Keratinocyte (primary cell): ENCODE measurements around the gene SSUH2. TPM values are rescaled to one million over a fixed set of nuclear protein-coding genes. Genes with fewer than 3 reads are reported as not detected.

ENCODE experiments used
- DNase-seq: peaks from one replicate; pipeline ENCODE4 v3.0.0-alpha.2; 2011; ENCODE audit warnings: low read depth, missing footprints, low spot score
- FAIRE-seq: peaks from 2 replicates; lab custom pipeline; 2011; peaks lifted over from hg19 to GRCh38; lab: Jason Lieb, UNC
- H2AFZ ChIP-seq: 2 replicates; pipeline ENCODE4 v1.6.0; 2012; ENCODE audit warnings: low read length, control low read depth, inconsistent platforms; ENCODE audit not compliant: control insufficient read depth
- H3K27ac ChIP-seq: 2 replicates; pipeline ENCODE4 v1.5.1; 2011; ENCODE audit warnings: low read length; ENCODE audit not compliant: control insufficient read depth, insufficient read depth
- H3K27me3 ChIP-seq: 3 replicates; pipeline ENCODE4 v1.6.0; 2011; ENCODE audit warnings: low read length; ENCODE audit not compliant: control insufficient read depth, insufficient read depth; ENCODE audit errors: extremely low read depth
- H3K36me3 ChIP-seq, 2 experiments: 2 replicates in 1 of 2; 3 replicates in 1 of 2; pipeline ENCODE4 v1.5.1; 2011; ENCODE audit warnings: low read length in 2 of 2, mild to moderate bottlenecking in 1 of 2; ENCODE audit not compliant: control insufficient read depth in 2 of 2, insufficient read depth in 2 of 2; ENCODE audit errors: extremely low read depth in 1 of 2
- H3K4me1 ChIP-seq: 3 replicates; pipeline ENCODE4 v1.5.1; 2011; ENCODE audit warnings: low read length; ENCODE audit not compliant: control insufficient read depth, insufficient read depth; ENCODE audit errors: extremely low read depth
- H3K4me2 ChIP-seq: 3 replicates; pipeline ENCODE4 v1.6.0; 2011; ENCODE audit warnings: low read depth, low read length; ENCODE audit not compliant: control insufficient read depth, insufficient read depth; ENCODE audit errors: extremely low read depth
- H3K4me3 ChIP-seq, 3 experiments: fragments of 200-600 bp in 1 of 3; sonication (generic) in 1 of 3; 2 replicates in 2 of 3; 3 replicates in 1 of 3; pipeline ENCODE4 v1.5.1; 2011 to 2016; ENCODE audit warnings: low read length in 3 of 3, mild to moderate bottlenecking in 3 of 3, control low read depth in 2 of 3, inconsistent platforms in 1 of 3, low read depth in 1 of 3, mixed read lengths in 1 of 3, mixed run types in 1 of 3, moderate library complexity in 1 of 3; ENCODE audit not compliant: control insufficient read depth in 2 of 3, insufficient read depth in 2 of 3; ENCODE audit errors: extremely low read depth in 1 of 3
- H3K79me2 ChIP-seq: 2 replicates; pipeline ENCODE4 v1.6.0; 2012; ENCODE audit warnings: low read length; ENCODE audit not compliant: control insufficient read depth, insufficient read depth
- H3K9ac ChIP-seq: 3 replicates; pipeline ENCODE4 v1.6.0; 2011; ENCODE audit warnings: low read length; ENCODE audit not compliant: control insufficient read depth, insufficient read depth; ENCODE audit errors: extremely low read depth
- H3K9me1 ChIP-seq: 3 replicates; pipeline ENCODE4 v1.6.0; 2011; ENCODE audit warnings: low read length; ENCODE audit not compliant: control insufficient read depth, insufficient read depth; ENCODE audit errors: extremely low read depth
- H3K9me3 ChIP-seq: 2 replicates; pipeline ENCODE4 v1.5.1; 2012; ENCODE audit warnings: low read depth, low read length; ENCODE audit not compliant: control insufficient read depth
- H4K20me1 ChIP-seq: 3 replicates; pipeline ENCODE4 v1.6.0; 2011; ENCODE audit warnings: low read length; ENCODE audit not compliant: control insufficient read depth, insufficient read depth; ENCODE audit errors: extremely low read depth
- EZH2 ChIP-seq: IDR thresholded peaks from one replicate; pipeline ENCODE4 v1.6.1; 2012; ENCODE audit warnings: inconsistent platforms, mild to moderate bottlenecking, low read length, moderate library complexity
- dilution Hi-C: fragments of 300-500 bp; cut with MboI; formaldehyde crosslinking; loops from one replicate; pipeline ENCODE4 v1.7.0; 2020; ENCODE audit warnings: low sequenced_read_pairs; ENCODE audit not compliant: extremely low pct_ligation_motif_present
- polyA plus RNA-seq, 5 experiments: library from polyadenylated mRNA; depleted of rRNA in 3 of 5; stranded (reverse) in 3 of 5; stranded (forward) in 1 of 5; unstranded in 1 of 5; fragments of >200 nt; gene quantifications; 1 replicate in 1 of 5; 2 replicates in 3 of 5; 3 replicates in 1 of 5; pipeline versions ENCODE4 v1.2.1 to v1.2.3, GENCODE V29; 2011 to 2012; ENCODE audit warnings: missing spikeins in 2 of 5, low read depth in 1 of 5, low replicate concordance in 1 of 5
- TF ChIP-seq, protein P1 (sequence below), 3 experiments: IDR thresholded peaks in 1 of 3; conservative IDR thresholded peaks in 1 of 3; optimal IDR thresholded peaks in 1 of 3; 2 replicates in 2 of 3; 3 replicates in 1 of 3; pipeline versions ENCODE3 to v1.5.1; 2011; ENCODE audit warnings: low read length in 3 of 3, mild to moderate bottlenecking in 3 of 3, moderate library complexity in 2 of 3, control low read depth in 1 of 3, inconsistent platforms in 1 of 3; ENCODE audit not compliant: insufficient read depth in 2 of 3; ENCODE audit errors: extremely low read depth in 1 of 3

Gene SSUH2
- polyA plus RNA-seq, 1 donor (not counting 4 experiments of a cell fraction or from before 2014, with no cell fraction given): 0.09 TPM

DNA sequence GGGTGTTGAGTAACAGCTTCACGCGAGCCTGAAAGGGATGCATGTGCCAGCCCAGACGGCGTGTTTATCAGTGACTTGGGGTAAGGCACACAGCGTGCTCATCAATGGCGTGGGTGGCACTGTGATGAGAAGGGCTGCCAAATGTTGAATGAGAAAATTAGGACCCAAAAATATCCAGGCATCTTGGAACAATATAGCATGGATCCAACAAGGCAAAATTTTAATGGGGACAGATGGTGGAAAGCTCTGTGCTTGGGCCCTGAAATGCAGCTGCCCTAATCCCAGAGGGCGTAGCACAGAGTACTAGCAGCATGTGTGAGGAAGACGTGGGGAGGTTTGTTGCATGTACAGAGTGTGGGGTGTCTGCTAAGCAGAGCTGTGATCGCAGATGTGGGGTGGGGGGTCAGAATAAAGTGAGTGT lies 48.9 kb downstream of the SSUH2 start:
- H2AFZ ChIP-seq: no peak overlapping the region
- no peaks in the 10 kb centered on the region for H3K79me2 ChIP-seq
- no peak for TF ChIP-seq EZH2
- TF ChIP-seq, protein P1, sequence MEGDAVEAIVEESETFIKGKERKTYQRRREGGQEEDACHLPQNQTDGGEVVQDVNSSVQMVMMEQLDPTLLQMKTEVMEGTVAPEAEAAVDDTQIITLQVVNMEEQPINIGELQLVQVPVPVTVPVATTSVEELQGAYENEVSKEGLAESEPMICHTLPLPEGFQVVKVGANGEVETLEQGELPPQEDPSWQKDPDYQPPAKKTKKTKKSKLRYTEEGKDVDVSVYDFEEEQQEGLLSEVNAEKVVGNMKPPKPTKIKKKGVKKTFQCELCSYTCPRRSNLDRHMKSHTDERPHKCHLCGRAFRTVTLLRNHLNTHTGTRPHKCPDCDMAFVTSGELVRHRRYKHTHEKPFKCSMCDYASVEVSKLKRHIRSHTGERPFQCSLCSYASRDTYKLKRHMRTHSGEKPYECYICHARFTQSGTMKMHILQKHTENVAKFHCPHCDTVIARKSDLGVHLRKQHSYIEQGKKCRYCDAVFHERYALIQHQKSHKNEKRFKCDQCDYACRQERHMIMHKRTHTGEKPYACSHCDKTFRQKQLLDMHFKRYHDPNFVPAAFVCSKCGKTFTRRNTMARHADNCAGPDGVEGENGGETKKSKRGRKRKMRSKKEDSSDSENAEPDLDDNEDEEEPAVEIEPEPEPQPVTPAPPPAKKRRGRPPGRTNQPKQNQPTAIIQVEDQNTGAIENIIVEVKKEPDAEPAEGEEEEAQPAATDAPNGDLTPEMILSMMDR (optimal IDR thresholded peaks at IDR 0.05 in 1 of 3, IDR thresholded peaks at IDR 0.05 in 1 of 3, conservative IDR thresholded peaks at IDR 0.05 in 1 of 3; ENCODE audit: extremely low read depth in 1 of 3, insufficient read depth in 2 of 3, low read length in 3 of 3): no peak
- H3K9me1 ChIP-seq: no peaks in the 10 kb centered on the region
- H3K9me3 ChIP-seq: no peaks in the 10 kb centered on the region
- H3K4me3 ChIP-seq: no peak overlapping the region
- dilution Hi-C loops: no loop called here
- FAIRE-seq (no peak), DNase-seq (no peak)
- no peaks in the 10 kb centered on the region for H3K36me3 ChIP-seq
- no peak overlapping the region for H3K27ac ChIP-seq
- no peaks in the 10 kb centered on the region for H3K27me3 ChIP-seq
- H4K20me1 ChIP-seq: no peaks in the 10 kb centered on the region
- H3K9ac ChIP-seq: no peak overlapping the region
- no peak overlapping the region for H3K4me2 ChIP-seq
- H3K4me1 ChIP-seq: peaks cover 11% of the 10 kb centered on the region

DNA sequence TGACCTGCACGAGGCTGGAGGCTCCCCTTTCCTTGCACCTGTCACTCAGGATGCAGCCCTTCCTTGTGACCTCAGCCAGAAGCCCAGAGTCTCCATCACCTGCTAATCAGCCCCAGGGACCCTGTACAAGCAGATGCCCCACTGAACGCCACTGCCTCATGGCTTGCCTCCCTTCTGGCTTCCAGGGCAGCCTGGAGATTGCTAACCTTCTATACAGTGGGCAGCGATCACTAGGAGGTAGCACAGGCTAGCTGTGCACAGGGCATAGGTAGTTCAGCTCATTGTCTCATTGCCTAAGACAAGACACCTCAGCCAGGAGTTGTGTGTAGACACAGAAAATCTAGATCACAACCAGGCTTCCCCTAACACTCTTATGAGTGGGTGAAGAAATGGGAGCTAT lies 49.3 kb downstream of the SSUH2 start:
- Histone ChIP-seq H2AFZ (no peak overlapping the region), H3K27me3 (no peaks in the 10 kb centered on the region), H3K9me1 (no peaks in the 10 kb centered on the region), H3K27ac (no peak overlapping the region), H3K9ac (no peak overlapping the region), H3K79me2 (no peaks in the 10 kb centered on the region), H3K4me2 (no peak overlapping the region), H3K4me3 (no peak overlapping the region), H3K4me1 (peaks cover 12% of the 10 kb centered on the region), H3K36me3 (no peaks in the 10 kb centered on the region), H3K9me3 (no peaks in the 10 kb centered on the region), H4K20me1 (no peaks in the 10 kb centered on the region)
- FAIRE-seq (no peak), DNase-seq (no peak)
- dilution Hi-C loops: no loop called here
- TF ChIP-seq, protein P1 (optimal IDR thresholded peaks at IDR 0.05 in 1 of 3, IDR thresholded peaks at IDR 0.05 in 1 of 3, conservative IDR thresholded peaks at IDR 0.05 in 1 of 3; ENCODE audit: extremely low read depth in 1 of 3, insufficient read depth in 2 of 3, low read length in 3 of 3): no peak
